Body of pancreas (tissue), 4 donors: ENCODE data around the gene C6orf15. TPM values are rescaled to one million over a fixed set of nuclear protein-coding genes. Genes with fewer than 3 reads are reported as not detected.

ENCODE experiments used
- ATAC-seq: fragments of 150-250 bp; one replicate; pipeline ENCODE4 v1.9.1; 2016
- DNase-seq, 4 donors: peaks; one replicate each; pipeline ENCODE4 v3.0.0-alpha.2; 2019
- H3K27ac ChIP-seq, 4 donors: fragments of 200-600 bp; sonication (generic); 1 replicate in 3 of 4; 2 replicates in 1 of 4; pipeline versions ENCODE4 v1.5.1 to v1.6.1; 2016 to 2019; ENCODE audit warnings: mild to moderate bottlenecking in 1 of 4, mixed read lengths in 1 of 4, moderate library complexity in 1 of 4
- H3K27me3 ChIP-seq, 2 donors: fragments of 200-600 bp; sonication (generic); one replicate each; pipeline ENCODE4 v1.6.0; 2016; ENCODE audit warnings: mild to moderate bottlenecking in 1 of 2
- H3K36me3 ChIP-seq, 2 donors: fragments of 200-600 bp; sonication (generic); replicated peaks in 1 of 2; 2 replicates each; pipeline ENCODE4 v1.5.1; 2016; ENCODE audit warnings: low read depth in 2 of 2; ENCODE audit not compliant: insufficient read depth in 1 of 2
- H3K4me1 ChIP-seq: fragments of 200-600 bp; sonication (generic); one replicate; pipeline ENCODE4 v1.6.0; 2016
- H3K4me3 ChIP-seq, 2 donors: fragments of 200-600 bp; sonication (generic); 1 replicate in 1 of 2; 2 replicates in 1 of 2; pipeline ENCODE4 v1.5.1; 2016 to 2019
- H3K9me3 ChIP-seq, 3 donors: fragments of 200-600 bp; sonication (generic); 1 replicate in 2 of 3; 2 replicates in 1 of 3; pipeline ENCODE4 v1.5.1; 2016
- CTCF ChIP-seq, 7 experiments: fragments of 450-650 bp in 4 of 7; fragments of 200-600 bp in 3 of 7; sonication (generic) in 3 of 7; IDR thresholded peaks; one replicate each; pipeline ENCODE4 v1.5.1; 2016 to 2019; ENCODE audit warnings: antibody characterized with exemption in 7 of 7
- POLR2A ChIP-seq, 3 donors: fragments of 450-650 bp; IDR thresholded peaks; one replicate each; pipeline ENCODE4 v1.6.1; 2016; ENCODE audit warnings: antibody characterized with exemption in 3 of 3, mild to moderate bottlenecking in 2 of 3
- WGBS, 2 donors: methylation state at CpG; one replicate each; pipeline ENCODE4 v1.1.5; 2017; 5-methylcytosine and 5-hydroxymethylcytosine counted together
- intact Hi-C: fragments of 100-400 bp; cut with DNase I; formaldehyde crosslinking; loops from one replicate; pipeline ENCODE4 v1.15.1; 2023
- total RNA-seq, 2 donors: library from RNA; depleted of rRNA; stranded (reverse); fragments of >200 nt; gene quantifications; one replicate each; pipeline ENCODE4 v1.1.0, GENCODE V29; 2016

The C6orf15 gene
- total RNA-seq, 2 donors from 2014 or later = not detected

DNA sequence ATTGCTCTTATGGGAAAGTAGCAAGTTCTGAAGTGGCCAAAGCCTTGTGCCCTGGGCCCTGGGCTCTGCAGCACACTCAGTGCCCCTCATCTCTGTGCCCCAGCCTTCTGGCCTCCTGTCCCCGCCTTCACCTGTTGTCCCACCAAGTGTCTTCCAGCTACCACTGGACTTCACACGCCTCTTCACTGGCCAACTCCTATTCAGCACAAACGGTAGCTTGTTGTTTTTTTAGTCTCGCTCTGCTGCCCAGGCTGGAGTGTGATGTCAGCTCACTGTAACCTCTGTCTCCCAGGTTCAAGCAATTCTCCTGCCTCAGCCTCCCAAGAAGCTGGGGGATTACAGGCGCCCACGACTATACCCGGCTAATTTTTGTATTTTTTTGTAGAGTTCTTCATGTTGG is 40.4 kb upstream of the C6orf15 start:
- WGBS, 2 donors = 92% methylated on average over 7 of the region's 7 CpGs
- H3K9me3 ChIP-seq = no peaks in the 10 kb centered on the region
- TF ChIP-seq CTCF (IDR thresholded peaks at IDR 0.05) (no peak), POLR2A (IDR thresholded peaks at IDR 0.05) (no peak)
- no peak for DNase-seq
- no peak overlapping the region for H3K4me3 ChIP-seq
- intact Hi-C loops = no loop called here
- H3K27ac ChIP-seq = no peak overlapping the region
- H3K27me3 ChIP-seq = no peaks in the 10 kb centered on the region
- ATAC-seq = no peak
- H3K4me1 ChIP-seq = peaks cover 6% of the 10 kb centered on the region
- peaks cover 0 to 1% of the 10 kb centered on the region in 2 donors for H3K36me3 ChIP-seq

DNA sequence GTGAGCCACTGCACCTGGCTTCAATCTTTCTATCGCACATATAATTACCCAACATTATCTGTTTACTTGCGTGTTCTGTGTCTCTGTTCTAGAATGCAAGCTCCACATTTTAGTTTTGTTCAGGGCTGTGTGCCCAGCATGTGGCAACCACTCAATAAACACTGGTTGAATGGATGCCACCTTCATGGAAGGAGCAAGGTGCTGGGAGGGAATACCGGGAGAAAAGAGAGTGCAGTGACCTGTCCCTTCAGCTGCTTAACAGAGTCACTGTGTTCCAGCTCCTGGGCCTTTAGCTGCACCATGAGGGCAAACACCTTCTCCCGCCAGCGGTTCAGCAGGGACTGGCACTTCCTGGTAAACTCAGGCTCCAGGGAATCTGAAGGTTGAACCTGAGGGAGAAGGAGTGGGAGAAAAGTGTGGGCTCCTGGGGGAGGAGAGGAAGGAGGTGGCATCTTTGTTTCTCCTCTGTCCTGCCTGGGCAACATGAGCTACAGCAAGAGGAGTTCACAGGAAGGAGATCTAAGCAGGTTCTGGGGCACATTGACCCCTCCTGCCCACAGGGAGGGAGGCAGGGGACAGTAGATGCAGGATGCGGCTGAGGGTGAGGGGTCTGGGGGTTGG is 37.6 kb upstream of the C6orf15 start:
- intact Hi-C loops = loop anchor here (5.0 kb wide), 1 partner anchor 212 kb away; no protein-coding TSS in a partner anchor
- ATAC-seq (no peak), DNase-seq (no peak)
- Histone ChIP-seq H3K27ac (no peak overlapping the region), H3K9me3 (no peaks in the 10 kb centered on the region), H3K4me3 (no peak overlapping the region), H3K36me3 (peaks cover 0 to 1% of the 10 kb centered on the region in 2 donors), H3K27me3 (no peaks in the 10 kb centered on the region), H3K4me1 (no peaks in the 10 kb centered on the region)
- no peak for TF ChIP-seq CTCF (IDR thresholded peaks at IDR 0.05)
- no peak for TF ChIP-seq POLR2A (IDR thresholded peaks at IDR 0.05)
- 84 to 89% methylated on average over 5 to 6 of the region's 6 CpGs for WGBS, 2 donors

DNA sequence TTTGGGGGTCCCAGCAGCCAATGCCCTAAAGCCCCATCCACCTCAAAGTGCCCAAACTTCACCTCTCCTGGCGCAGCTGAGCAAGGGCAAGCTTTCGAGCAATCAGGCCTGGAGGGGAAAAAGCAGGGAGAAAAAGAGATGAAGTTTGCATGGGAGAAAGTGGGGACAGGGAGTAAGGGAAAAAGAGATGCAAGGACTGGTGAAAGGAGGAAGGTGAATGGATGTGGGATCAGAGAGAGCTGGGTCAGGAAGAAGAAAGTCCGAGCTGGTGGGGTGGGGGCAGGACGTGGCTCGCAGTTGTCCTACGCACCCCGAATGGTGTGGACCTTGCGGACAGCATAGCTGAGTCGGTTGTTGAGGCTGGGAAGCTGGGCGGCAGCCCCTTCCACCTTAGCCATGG is 33.0 kb upstream of the C6orf15 start:
- Histone ChIP-seq H3K27ac (no peak overlapping the region), H3K27me3 (no peaks in the 10 kb centered on the region), H3K4me3 (no peak overlapping the region), H3K36me3 (no peaks in the 10 kb centered on the region), H3K9me3 (no peaks in the 10 kb centered on the region), H3K4me1 (no peaks in the 10 kb centered on the region)
- ATAC-seq (no peak), DNase-seq (no peak)
- intact Hi-C loops = loop anchor here (5.0 kb wide), 1 partner anchor 217 kb away; no protein-coding TSS in a partner anchor
- TF ChIP-seq CTCF (IDR thresholded peaks at IDR 0.05) (no peak), POLR2A (IDR thresholded peaks at IDR 0.05) (no peak)
- WGBS, 2 donors = 91 to 97% methylated on average over 10 of the region's 10 CpGs

GRCh38 chr6:31144970-31145340 is 32.6 kb upstream of the C6orf15 start:
- TF ChIP-seq POLR2A (IDR thresholded peaks at IDR 0.05) (no peak), CTCF (IDR thresholded peaks at IDR 0.05) (no peak)
- H3K27ac ChIP-seq = no peak overlapping the region
- DNase-seq (no peak), ATAC-seq (no peak)
- intact Hi-C loops = loop anchor here (5.0 kb wide), 1 partner anchor 217 kb away; no protein-coding TSS in a partner anchor
- H3K4me3 ChIP-seq = no peak overlapping the region
- no peaks in the 10 kb centered on the region for H3K36me3 ChIP-seq
- 81 to 82% methylated on average over 6 to 11 of the region's 11 CpGs for WGBS, 2 donors
- no peaks in the 10 kb centered on the region for H3K9me3 ChIP-seq
- H3K4me1 ChIP-seq = no peaks in the 10 kb centered on the region
- H3K27me3 ChIP-seq = no peaks in the 10 kb centered on the region
